ENCODE data around the gene WT1.

DNA sequence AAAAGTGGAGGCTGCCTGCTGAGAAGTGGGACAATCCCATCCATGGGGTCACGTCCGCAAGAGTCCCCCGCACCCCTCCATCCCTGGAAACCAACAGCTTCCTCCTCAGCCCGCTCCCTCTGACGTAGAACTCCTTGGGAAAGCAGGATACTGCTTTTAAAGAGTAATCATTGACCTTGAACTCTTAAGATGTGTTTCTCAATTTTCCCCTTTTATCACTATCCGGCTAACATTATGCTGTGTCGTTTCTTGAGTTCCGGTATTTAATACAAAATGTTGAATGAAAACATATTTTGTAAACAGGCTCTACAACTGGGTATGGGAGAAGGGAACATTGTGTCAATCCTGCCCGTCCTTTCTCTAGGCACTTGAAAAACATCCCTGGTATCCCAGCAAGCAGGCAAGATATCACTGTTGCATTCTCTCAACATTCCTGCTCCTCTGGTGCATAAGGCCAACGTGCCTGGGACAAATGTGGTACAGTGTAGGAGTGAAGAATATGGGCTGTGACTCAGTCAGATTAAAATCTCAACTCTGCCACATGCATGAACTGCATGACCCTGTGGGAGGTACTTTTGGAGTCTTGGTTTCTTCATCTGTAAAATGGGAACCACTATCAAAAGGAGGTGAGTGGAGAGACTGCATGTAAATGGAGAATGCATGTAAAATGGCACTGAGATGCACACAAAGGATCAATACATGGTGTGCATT lies 52.8 kb downstream of the WT1 start:
- TF ChIP-seq, protein P1, sequence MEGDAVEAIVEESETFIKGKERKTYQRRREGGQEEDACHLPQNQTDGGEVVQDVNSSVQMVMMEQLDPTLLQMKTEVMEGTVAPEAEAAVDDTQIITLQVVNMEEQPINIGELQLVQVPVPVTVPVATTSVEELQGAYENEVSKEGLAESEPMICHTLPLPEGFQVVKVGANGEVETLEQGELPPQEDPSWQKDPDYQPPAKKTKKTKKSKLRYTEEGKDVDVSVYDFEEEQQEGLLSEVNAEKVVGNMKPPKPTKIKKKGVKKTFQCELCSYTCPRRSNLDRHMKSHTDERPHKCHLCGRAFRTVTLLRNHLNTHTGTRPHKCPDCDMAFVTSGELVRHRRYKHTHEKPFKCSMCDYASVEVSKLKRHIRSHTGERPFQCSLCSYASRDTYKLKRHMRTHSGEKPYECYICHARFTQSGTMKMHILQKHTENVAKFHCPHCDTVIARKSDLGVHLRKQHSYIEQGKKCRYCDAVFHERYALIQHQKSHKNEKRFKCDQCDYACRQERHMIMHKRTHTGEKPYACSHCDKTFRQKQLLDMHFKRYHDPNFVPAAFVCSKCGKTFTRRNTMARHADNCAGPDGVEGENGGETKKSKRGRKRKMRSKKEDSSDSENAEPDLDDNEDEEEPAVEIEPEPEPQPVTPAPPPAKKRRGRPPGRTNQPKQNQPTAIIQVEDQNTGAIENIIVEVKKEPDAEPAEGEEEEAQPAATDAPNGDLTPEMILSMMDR (IDR thresholded peaks at IDR 0.05), result no peak
- TF ChIP-seq POLR2A (IDR thresholded peaks at IDR 0.05), result no peak
